Activated CD8-positive, alpha-beta memory T cell treated with anti-CD3 and anti-CD28 coated beads for 36 hours (primary cell): ENCODE results near the gene CCDC7. TPM values are rescaled to one million over a fixed set of nuclear protein-coding genes. Genes with fewer than 3 reads are reported as not detected.
"Not testable (repeated sequence)": the region's sequence is repeated elsewhere in the genome, so short reads cannot be mapped to it uniquely, and the experiment has no call there.

Source experiments
- CTCF ChIA-PET: fragments of 350-600 bp; sonication (Branson Sonifier 250); formaldehyde crosslinking; loops from one replicate; lab custom pipeline; 2021; ENCODE audit warnings: antibody characterized with exemption; lab: Charles Lee
- POLR2A ChIA-PET: fragments of 350-600 bp; sonication (Branson Sonifier 250); formaldehyde crosslinking; loops from one replicate; lab custom pipeline; 2021; ENCODE audit warnings: antibody characterized with exemption; lab: Charles Lee
- total RNA-seq, 2 experiments: library from RNA; stranded (reverse); gene quantifications; one replicate each; pipeline ENCODE4 v1.2.3, GENCODE V29; 2021

Gene CCDC7
- total RNA-seq, 2 experiments from 2014 or later, result 6.8 to 7.4 TPM

DNA sequence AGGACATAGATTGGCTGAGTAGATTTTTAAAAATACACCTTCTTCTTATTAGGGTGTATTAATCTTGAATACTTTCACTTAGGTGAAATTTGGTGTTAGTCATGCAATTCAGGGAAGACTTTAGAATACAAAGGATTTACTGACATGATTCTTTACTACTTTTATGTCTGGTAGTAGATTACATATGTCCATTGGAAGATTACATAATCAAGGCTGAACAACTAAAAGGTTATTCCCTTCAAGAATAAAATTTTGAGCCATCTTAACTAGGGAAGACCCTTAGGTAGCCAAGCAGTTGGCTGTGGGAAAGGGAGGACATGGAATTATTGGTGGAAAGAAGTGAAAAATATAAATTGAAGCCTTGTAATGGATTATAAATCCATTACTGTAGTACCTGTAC is 347.1 kb downstream of the CCDC7 start:
- POLR2A ChIA-PET, result no interaction called here
- CTCF ChIA-PET, result interaction anchor here (0.6 kb wide), 1 partner anchor 594 kb away, joined by 3 read pairs; no protein-coding TSS in a partner anchor

DNA sequence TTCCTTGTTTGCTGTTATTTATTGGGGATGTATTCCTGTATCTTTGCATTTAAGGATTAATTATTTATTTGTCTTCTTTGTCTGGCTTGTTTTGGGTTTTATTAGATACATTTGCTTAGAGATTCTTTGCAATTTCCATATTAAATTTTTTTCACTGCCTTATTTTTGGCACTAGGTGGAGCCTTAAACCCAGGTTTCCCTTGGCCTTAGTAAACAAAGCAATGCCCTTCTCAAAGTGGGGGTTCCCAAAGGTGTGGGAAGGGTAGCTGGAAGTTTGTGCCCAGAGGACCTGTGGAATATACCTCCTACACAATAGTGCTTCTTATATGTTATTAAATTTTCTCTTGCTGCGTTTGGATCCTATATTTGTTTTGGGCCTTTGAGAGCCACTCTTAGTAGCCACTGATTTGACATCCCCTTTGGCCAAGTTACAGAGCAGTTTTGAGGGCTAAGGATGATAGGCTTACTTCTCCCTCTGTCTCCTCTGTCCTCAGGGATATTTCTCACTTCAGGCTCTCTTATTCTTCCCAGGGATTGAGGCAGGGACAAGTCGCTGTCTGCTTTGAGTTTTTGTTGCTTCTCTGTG is 349.8 kb downstream of the CCDC7 start:
- ChIA-PET POLR2A (no interaction called here), CTCF (no interaction called here)

DNA sequence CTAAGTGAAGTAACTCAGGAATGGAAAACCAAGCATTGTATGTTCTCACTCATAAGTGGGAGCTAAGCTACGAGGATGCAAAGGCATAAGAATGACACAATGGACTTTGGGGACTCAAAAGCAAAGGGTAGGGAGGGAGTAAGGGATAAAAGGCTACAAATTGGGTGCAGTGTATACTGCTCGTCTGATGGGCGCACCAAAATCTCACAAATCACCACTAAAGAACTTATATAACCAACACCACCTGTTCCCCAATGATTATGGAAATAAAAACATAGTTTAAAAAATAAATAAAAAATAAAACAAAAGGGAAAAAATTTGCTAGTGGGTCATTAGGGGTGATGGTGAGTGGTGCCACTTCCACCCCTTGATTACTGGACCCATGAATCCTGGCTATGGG is 351.5 kb downstream of the CCDC7 start:
- CTCF ChIA-PET, POLR2A ChIA-PET: not testable (repeated sequence)

DNA sequence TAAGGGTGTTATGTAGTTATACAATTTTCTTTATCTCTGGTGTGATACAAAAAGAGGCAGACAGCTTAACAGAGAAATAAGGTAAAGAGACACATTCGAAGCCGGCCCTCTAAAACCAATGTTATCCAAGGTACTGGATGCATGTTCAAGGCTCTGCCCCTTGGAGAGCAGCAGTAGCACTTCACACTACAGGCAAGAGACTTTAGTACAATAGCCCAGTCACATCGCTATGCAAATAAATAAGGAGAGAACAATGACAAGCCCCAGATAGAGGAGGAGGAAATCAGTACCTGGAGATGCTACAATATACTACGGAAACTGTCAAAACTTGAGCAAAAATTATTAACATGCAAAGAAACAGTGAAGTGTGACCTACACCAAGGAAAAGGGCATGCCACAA is 401.0 kb downstream of the CCDC7 start:
- CTCF ChIA-PET, result no interaction called here
- POLR2A ChIA-PET, result no interaction called here

DNA sequence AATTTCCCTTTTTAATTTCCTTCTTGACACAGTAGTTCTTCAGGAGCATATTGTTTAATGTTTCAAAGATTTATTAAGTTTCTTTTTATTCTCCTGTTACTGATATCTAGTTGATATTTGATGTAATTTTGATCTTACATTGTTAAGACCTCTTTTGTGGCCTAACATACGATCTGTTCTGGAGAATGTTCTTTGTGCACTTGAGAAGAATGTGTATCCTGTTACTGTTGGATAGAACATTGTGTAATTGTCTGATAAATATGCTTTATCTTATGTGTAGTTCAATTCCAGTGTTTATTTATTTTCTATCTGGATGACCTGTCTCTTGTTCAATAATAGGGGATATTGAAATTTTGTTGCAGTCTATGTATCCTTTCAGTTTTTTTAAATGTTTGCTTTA is 405.4 kb downstream of the CCDC7 start:
- ChIA-PET CTCF (no interaction called here), POLR2A (no interaction called here)

DNA sequence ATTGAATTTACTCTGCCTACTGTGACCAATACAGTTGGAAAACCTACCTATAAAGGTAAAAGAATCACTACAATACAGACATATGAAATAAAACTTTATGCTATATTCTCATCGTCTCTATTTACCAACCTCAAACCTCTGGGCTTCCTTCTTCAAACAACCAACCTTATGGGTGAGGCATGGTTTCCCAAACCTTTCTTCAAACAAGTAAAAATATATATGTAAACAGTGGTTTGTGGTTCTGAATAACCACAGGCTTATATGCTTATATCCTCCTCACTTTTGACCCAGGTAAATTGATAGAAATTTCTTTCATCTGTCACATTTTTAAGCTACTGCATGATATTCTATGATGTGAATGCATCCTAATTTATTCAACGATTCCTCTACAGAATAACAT is 408.5 kb downstream of the CCDC7 start:
- POLR2A ChIA-PET, result no interaction called here
- CTCF ChIA-PET, result interaction anchor here (0.7 kb wide), 1 partner anchor 126 kb away, joined by 4 read pairs; no protein-coding TSS in a partner anchor

DNA sequence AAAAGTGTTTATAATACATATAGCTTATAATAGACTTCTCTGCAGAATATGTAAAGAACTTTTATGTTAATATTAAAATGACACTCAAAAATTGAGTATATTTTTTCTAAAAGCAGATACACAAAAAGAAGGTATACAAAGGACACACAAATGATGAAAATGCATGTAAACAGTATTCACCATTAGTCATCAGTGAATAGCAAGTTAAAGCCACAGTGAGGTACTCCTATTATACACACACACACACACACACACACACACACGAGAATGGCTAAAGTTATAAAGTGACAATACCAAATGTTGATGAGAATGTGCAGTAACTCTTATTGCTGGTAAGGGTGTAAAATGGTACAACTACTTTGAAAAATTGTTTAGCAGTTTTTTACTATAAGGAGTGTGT is 419.2 kb downstream of the CCDC7 start:
- ChIA-PET POLR2A (no interaction called here), CTCF (no interaction called here)

DNA sequence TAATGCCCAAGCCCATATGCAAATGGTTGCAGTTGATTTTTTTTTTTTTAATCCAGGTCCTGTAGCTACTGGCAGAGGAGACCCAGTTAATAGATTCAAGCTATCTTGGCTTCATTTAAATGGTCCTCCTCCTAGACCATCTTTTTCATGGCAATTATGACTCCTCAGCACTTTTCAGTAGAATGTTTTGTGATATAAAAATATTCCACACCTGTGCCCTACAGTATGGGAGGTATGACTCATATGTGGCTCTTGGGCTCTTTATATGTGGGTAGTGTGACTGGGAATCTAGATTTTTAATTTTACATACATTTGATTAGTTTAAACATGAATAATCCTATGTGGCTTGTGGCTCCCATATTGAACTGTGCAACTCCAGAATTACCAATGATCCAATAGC is 432.0 kb downstream of the CCDC7 start:
- CTCF ChIA-PET, result no interaction called here
- POLR2A ChIA-PET, result no interaction called here

DNA sequence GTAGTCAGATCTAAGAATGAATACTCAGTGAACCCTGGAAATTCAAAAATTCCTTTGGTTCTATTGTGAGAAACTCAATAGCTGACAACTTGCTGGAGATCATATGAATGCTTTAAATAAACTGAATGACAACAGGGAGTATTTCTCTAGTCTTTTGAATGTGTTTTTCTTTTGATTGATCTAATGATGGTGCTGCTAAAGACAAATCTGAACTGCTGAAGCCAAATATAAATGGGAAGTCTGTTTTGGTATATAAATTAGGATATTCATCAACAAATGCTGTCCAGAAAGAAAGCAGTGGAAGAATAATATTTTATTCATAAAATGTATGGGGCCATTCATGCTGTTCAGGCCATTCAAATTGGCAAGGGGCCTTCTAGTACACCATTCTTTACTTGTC is 432.7 kb downstream of the CCDC7 start:
- POLR2A ChIA-PET, result no interaction called here
- CTCF ChIA-PET, result no interaction called here

DNA sequence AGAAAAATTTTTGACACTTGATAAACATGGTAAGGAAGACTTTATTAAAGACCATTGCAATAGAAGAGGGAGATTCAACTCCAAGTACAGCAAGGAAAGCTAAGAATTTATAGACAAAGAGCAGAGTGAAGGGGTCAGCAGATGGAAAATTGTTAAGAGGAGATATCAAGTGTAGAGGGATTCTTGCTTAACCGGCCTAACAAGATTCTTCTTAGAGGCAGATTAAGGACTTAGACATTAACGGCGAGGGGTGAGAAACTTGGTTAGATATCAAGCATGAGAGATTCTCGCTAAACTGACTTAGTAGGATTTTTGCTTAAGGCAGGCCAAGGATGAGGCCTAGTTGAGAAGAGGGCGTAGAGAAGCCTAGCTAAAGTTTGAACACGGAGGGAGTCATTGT is 436.1 kb downstream of the CCDC7 start:
- POLR2A ChIA-PET, result no interaction called here
- CTCF ChIA-PET, result no interaction called here

DNA sequence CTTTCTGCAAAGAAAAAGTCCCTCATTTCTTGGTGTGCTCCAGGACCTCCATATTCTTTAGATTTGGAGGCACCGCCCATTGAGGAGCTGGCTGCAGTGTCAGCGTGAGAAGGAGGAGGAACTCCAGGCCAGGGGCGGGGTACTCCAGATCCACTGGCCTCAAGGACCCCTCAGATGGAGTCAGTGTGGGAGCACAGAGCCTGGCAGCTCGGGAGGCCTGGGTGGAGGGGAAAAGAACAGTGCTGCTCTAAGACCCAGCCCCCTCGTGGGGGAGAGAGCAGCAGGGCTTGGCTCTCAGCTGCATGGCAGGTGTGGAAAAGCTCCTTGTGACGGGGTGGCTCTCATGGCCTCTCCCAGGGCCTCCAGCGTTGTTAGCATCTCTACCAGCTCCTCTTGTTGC is 441.5 kb downstream of the CCDC7 start:
- CTCF ChIA-PET, result no interaction called here
- POLR2A ChIA-PET, result no interaction called here

DNA sequence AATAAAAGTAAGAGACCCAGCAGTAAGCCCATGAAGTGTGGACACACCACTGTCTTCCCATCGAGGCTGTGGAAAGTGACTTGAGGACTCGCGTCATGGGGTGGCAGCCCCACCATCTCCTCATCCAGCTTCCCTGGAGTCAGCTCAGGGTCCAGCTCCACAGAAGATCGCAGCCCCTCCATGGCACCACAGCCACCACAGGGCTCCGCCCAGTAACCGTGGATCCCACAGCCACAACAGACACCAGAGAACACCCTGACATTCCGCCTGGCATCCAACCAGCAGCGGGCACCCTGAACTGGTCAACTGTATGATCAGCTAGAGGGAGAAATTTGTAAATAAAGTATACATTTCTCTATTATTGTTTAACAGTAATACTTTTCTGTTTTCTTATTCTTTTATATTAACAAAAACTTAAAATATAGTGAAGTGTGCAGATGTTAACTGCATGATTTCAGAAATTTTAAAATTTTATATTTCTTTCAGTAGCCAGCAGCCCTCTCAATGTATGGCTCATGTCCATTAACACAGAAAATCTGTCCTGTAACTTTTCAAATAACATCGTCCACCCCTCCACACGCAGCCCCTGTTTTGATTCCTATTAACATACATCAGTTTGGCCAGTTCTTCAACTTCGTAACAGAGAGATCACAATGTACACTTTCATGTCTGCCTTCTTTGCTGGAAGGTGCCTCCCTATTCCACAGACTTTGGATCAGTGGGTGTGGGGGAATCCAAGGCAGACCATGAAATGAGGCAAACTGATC is 442.4 kb downstream of the CCDC7 start:
- CTCF ChIA-PET, result no interaction called here
- POLR2A ChIA-PET, result no interaction called here

DNA sequence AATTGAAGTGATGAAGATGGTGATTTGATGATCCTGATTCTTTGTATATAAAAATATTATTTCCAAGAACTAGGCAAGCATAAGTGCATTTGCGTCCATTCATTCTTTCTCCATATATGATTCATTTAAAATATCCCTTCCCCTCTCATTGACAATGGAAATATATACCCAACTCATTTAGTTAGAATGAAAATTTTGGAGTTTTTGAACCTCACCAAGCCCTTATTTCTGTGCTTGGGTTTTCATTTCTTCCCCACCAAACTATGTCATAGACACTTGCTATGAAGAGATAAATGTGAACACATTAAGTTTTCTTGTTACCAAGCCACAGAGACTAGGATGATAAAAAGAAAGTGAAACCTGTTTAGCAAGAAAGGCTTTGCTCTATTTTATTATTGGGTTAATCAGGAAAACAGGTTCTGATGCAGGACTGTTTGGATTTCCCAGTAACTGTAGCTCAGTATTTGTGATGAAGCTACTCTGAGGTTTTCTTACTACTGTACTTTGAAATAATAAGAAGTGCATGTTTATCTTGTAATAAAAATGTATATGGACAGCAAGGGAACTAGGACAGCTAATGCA is 443.8 kb downstream of the CCDC7 start:
- ChIA-PET POLR2A (no interaction called here), CTCF (no interaction called here)

DNA sequence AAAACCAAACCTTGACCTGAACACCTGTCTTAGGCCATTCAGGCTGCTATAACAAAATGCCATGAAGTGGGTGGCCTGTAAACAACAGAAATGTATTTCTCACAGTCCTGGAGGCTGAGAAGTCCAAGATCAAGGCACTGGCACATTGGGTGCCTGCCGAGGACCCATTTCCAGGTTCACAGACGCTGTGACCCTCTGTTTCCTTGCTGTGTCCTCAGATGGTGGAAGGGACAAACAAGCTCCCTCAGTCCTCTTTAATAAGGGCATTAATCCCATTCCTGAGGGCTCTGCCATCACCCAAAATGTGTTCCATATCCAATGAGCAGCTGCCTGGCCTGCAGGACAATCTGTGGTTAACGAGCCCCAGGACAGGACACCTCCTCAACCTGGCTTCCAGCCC is 444.5 kb downstream of the CCDC7 start:
- POLR2A ChIA-PET, result no interaction called here
- CTCF ChIA-PET, result interaction anchor here (0.5 kb wide), 1 partner anchor 513 kb away, joined by 3 read pairs; no protein-coding TSS in a partner anchor

DNA sequence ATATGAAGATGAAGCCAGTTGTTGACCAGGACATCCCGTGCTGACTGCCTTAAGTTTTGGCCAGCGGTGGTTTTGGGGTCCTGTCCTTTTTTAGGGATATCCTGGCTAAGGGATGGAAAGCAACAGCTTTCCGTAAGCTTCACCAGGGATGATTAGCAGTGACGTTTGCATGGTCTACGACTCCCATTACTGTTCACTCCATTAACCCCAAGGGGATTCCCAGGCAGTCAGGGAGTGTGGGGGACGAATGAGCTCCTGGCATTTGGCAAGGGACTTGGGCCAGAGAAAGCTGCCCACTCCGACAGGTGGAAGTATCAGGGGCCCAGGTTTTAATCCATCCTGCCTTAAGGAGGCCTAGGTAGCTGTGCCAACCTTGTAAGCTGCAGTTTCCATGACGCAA is 445.3 kb downstream of the CCDC7 start:
- ChIA-PET POLR2A (no interaction called here), CTCF (interaction anchor here (0.6 kb wide), 1 partner anchor 138 kb away, joined by 3 read pairs; no protein-coding TSS in a partner anchor)

DNA sequence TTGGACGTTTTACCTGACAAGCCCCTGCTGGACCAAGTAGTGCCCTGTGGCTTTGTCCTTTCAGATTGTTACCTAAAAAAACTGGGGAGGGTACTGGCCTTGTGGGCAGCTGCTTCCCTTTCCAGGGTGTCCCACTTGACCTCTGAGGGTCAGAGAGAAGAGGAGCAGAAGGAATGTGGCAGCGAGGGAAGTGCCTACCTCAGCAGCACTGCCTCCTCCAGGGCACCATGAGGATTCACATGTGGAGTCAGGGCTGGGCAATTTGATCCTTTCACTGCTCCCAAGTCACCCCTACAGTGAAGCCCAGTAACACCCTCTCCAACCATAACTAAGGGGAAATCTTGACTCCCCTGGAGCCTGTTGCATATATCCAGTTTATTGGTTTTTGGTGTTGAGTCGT is 447.5 kb downstream of the CCDC7 start:
- ChIA-PET CTCF (no interaction called here), POLR2A (no interaction called here)

DNA sequence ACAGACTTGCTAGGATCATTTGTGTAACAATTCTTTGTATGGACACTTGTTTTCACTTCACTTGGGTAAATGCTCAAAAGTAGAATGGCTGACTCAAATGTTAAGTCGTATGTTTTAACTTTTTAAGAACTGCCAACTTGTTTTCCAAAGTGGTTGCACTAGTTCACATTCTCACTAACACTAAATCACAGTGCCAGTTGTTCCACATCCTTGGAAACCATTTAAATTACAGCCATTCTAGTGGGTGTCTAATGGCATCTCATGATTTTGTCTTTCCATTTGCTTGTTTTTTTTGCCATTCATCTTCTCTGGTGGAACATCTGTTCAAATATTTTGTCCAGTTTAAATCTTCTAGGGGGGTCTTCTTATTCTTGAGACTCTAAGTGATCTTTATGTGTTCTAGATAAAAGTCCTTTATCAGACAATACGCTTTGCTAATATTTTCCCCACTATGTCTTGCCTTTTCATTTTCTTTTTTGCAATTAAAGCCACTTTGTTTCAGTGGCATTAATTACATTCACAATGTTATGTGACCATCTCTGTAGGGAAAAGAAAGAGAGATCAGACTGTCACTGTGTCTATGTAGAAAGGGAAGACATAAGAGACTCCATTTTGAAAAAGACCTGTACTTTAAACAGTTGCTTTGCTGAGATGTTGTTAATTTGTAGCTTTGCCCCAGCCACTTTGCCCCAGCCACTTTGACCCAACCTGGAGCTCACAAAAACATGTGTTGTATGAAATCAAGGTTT is 448.1 kb downstream of the CCDC7 start:
- POLR2A ChIA-PET, result no interaction called here
- CTCF ChIA-PET, result no interaction called here

DNA sequence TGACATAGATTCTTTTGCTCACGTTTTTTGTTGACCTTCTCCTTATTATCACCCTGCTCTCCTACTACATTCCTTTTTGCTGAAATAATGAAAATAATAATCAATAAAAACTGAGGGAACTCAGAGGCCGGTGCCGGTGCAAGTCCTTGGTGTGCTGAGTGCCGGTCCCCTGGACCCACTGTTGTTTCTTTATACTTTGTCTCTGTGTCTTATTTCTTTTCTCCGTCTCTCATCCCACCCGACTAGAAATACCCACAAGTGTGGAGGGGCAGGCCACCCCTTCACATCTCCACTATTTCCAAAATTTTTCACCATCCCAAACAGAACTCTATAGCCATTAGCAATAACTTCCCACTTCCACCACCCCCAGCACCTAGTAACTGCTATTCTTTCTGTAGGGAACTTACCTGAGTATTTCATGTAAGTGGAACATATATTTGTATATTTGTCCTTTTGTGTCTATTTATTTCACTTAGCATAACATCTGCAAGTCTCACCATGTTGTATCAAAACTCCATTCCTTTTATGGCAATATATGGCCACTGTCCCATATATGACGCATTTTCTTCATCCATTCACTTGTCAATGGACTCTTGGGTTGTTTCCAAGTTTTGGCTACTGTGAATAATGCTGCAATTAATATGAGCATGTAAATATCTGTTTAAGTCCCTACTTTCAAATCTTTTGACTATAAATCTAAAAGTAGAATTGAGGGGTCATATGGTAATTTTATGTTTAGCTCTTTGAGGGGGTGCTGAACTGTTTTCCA is 449.4 kb downstream of the CCDC7 start:
- POLR2A ChIA-PET, CTCF ChIA-PET: not testable (repeated sequence)

DNA sequence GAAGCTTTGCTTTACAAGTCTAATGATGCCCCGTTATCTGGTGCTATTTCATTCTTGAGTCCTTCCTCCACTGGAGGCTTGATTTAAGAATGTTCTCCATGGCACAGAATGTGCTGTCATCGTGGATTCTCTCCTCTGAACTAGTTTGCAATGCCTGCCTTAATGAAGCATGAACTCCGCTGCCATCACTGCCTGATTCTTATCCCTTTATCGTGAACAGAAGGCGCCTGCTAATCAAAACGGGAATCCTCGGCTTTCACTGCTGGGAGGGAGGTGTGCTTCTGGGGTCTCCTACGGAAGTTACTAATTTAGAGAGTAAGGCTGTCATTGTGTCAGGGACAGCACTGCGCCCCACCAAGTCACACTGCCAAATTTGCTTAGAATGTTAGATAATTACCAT is 455.9 kb downstream of the CCDC7 start:
- POLR2A ChIA-PET, result no interaction called here

DNA sequence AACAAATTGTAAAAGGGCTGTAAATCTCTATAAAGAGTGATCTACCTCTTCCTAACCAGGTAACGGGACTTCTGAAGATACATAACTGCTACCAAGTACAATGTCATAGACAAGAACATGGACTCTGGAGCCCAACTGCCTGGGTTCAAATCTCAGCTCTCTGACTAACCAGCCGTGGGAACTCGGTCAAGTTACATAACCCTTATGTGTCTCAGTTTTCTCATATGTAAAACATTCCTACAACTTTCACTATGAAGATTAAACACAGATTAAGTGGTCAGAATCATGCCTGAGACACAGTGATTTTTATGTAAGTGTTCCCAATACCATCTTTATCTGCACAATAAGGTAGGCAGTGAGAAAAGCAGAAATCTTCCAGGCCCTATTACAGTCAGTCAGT is 459.5 kb downstream of the CCDC7 start:
- ChIA-PET POLR2A (no interaction called here), CTCF (no interaction called here)

More for the DNA sequence above, 455.9 kb downstream of the CCDC7 start:
- CTCF ChIA-PET, result no interaction called here
